Measurements from ENCODE around the gene DSG3.

The DSG3 gene

DNA sequence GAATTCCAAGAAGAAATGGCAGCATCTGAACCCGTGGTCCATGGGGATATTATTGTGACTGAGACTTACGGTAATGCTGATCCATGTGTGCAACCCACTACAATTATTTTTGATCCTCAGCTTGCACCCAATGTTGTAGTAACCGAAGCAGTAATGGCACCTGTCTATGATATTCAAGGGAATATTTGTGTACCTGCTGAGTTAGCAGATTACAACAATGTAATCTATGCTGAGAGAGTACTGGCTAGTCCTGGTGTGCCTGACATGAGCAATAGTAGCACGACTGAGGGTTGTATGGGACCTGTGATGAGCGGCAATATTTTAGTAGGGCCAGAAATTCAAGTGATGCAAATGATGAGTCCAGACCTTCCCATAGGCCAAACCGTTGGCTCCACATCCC, 34.4 kb upstream of the DSG3 start:
- Histone ChIP-seq H3K79me2 (ENCODE audit: control insufficient read depth, insufficient read depth, low read length, unreplicated experiment) (no peaks in the 10 kb centered on the region), H3K4me1 (ENCODE audit: control insufficient read depth, insufficient read depth, low read length, unreplicated experiment) (no peaks in the 10 kb centered on the region), H3K27ac (ENCODE audit: low read depth, low read length) (no peak overlapping the region), H2AFZ (ENCODE audit: low read length, unreplicated experiment) (no peak overlapping the region), H3K36me3 (ENCODE audit: insufficient read depth, low read length) (no peaks in the 10 kb centered on the region), H3K4me3 (ENCODE audit: low read depth, low read length) (no peak overlapping the region), H3K27me3 (ENCODE audit: insufficient read depth, low read length) (no peaks in the 10 kb centered on the region)

DNA sequence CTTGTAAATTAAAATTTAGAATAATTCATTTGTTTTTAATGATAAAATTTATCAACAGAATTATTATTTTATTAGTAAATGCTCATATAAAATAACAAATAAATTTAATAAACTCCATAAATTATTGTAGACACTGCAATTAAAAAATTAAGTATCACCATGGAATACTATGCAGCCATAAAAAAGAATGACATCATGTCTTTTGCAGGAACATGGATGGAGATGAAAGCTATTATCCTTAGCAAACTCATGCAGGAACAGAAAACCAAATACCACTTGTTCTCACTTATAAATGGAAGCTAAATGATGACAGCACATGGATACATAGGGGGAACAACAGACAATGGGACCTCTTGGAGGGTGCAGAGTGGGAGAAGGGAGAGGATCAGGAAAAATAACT, 29.7 kb upstream of the DSG3 start:
- Histone ChIP-seq H3K4me1 (ENCODE audit: control insufficient read depth, insufficient read depth, low read length, unreplicated experiment) (no peaks in the 10 kb centered on the region), H3K36me3 (ENCODE audit: insufficient read depth, low read length) (no peaks in the 10 kb centered on the region), H3K27me3 (ENCODE audit: insufficient read depth, low read length) (no peaks in the 10 kb centered on the region), H3K79me2 (ENCODE audit: control insufficient read depth, insufficient read depth, low read length, unreplicated experiment) (no peaks in the 10 kb centered on the region), H2AFZ (ENCODE audit: low read length, unreplicated experiment) (no peak overlapping the region), H3K27ac (ENCODE audit: low read depth, low read length) (no peak overlapping the region), H3K4me3 (ENCODE audit: low read depth, low read length) (no peak overlapping the region)

DNA sequence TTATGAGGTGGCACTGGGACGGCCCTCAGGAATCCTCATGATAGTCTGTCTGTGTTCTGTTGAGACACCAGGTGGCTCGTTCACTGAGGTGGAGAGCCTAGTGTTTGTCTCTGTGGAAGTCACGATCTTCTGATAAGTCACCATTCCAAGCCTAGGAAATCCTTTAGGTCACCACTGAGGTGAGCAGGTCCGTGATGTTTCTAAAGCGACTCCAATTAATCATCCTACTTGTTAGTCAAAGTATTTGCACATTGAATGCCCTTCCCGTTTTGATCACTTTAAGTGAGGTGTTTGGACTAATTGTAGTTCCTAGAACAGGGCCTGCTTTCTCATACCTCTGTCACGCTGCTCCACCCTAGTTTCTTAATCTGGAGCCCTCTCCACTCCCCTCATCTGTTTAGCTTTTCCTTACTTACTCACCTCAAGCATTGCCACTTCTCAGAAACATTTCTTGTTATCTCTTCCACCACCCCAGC, 28.0 kb upstream of the DSG3 start:
- H2AFZ ChIP-seq (ENCODE audit: low read length, unreplicated experiment), result no peak overlapping the region
- no peak overlapping the region for H3K4me3 ChIP-seq (ENCODE audit: low read depth, low read length)
- no peaks in the 10 kb centered on the region for H3K79me2 ChIP-seq (ENCODE audit: control insufficient read depth, insufficient read depth, low read length, unreplicated experiment)
- H3K27me3 ChIP-seq (ENCODE audit: insufficient read depth, low read length), result no peaks in the 10 kb centered on the region
- no peak overlapping the region for H3K27ac ChIP-seq (ENCODE audit: low read depth, low read length)
- no peaks in the 10 kb centered on the region for H3K36me3 ChIP-seq (ENCODE audit: insufficient read depth, low read length)
- H3K4me1 ChIP-seq (ENCODE audit: control insufficient read depth, insufficient read depth, low read length, unreplicated experiment), result no peaks in the 10 kb centered on the region

DNA sequence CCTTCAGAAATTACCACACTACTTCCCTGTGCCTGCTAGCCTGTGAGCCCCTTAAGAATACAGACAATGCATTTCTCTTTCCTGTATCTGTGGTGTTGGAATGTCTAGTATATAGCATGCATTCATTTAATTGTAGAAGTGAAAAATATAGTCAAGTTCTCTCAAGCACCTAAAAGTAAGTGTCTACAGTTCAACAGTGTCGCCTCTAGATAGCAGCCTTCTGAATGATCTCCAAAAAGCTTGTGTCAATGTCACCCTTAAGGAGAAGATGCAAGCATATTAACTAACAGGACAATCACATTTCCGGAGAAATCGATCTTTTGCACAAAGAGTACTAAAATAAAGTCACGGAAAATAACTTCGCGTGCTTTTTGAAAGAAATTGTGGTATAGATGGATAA, 27.5 kb upstream of the DSG3 start:
- H3K79me2 ChIP-seq (ENCODE audit: control insufficient read depth, insufficient read depth, low read length, unreplicated experiment), result no peaks in the 10 kb centered on the region
- no peak overlapping the region for H3K27ac ChIP-seq (ENCODE audit: low read depth, low read length)
- H3K27me3 ChIP-seq (ENCODE audit: insufficient read depth, low read length), result no peaks in the 10 kb centered on the region
- H3K4me1 ChIP-seq (ENCODE audit: control insufficient read depth, insufficient read depth, low read length, unreplicated experiment), result no peaks in the 10 kb centered on the region
- no peaks in the 10 kb centered on the region for H3K36me3 ChIP-seq (ENCODE audit: insufficient read depth, low read length)
- no peak overlapping the region for H3K4me3 ChIP-seq (ENCODE audit: low read depth, low read length)
- no peak overlapping the region for H2AFZ ChIP-seq (ENCODE audit: low read length, unreplicated experiment)

DNA sequence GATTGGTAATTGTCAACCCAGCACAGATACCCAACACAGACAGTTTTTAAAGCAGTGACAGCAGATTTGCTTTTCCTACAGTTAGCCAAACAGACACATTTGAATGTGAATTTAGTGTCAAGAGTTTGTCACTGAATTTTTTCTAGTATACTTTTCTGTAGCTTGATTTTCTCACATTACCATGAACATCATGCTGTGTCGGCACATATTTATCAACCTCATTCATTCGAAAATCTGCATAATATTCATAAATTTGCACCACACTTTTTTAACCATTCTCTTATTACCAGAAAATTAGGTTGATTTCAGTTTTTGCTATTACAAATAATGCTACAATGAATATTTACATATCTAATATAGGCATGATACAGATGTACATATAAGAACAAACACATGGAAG, 27.0 kb upstream of the DSG3 start:
- H3K27me3 ChIP-seq (ENCODE audit: insufficient read depth, low read length), result no peaks in the 10 kb centered on the region
- H3K27ac ChIP-seq (ENCODE audit: low read depth, low read length), result no peak overlapping the region
- H3K79me2 ChIP-seq (ENCODE audit: control insufficient read depth, insufficient read depth, low read length, unreplicated experiment), result no peaks in the 10 kb centered on the region
- no peaks in the 10 kb centered on the region for H3K4me1 ChIP-seq (ENCODE audit: control insufficient read depth, insufficient read depth, low read length, unreplicated experiment)
- no peak overlapping the region for H2AFZ ChIP-seq (ENCODE audit: low read length, unreplicated experiment)
- H3K4me3 ChIP-seq (ENCODE audit: low read depth, low read length), result no peak overlapping the region
- H3K36me3 ChIP-seq (ENCODE audit: insufficient read depth, low read length), result no peaks in the 10 kb centered on the region

DNA sequence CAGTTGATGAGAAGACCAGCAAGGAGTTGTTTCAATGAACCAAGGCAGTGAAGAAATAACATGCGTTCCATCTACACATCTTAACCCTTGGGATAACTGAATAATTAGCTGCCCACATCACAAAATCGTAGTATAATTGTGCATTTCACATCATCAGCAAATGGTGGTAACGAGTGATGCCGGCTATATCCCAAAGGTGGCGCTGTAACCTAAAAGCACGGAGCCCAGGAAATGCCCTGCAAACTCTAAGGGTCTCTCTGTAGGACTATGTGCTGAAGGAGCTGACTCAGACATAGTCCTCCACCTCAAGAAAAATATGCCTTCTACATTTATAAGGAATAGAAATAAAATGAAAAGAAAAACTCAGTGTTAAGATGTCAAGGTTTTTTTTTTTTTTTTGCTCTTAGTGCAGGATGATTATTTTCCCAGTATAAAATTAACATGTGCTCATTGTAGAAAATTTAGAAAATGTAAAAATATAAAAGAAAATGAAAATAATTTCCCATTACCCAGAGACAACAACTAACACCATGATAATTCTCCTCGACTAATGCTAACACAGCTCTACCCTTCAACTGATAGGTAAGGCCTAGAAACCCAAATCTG, 23.1 kb upstream of the DSG3 start:
- Histone ChIP-seq H3K27me3 (ENCODE audit: insufficient read depth, low read length) (no peaks in the 10 kb centered on the region), H3K36me3 (ENCODE audit: insufficient read depth, low read length) (no peaks in the 10 kb centered on the region), H3K27ac (ENCODE audit: low read depth, low read length) (no peak overlapping the region), H2AFZ (ENCODE audit: low read length, unreplicated experiment) (no peak overlapping the region), H3K4me1 (ENCODE audit: control insufficient read depth, insufficient read depth, low read length, unreplicated experiment) (no peaks in the 10 kb centered on the region), H3K79me2 (ENCODE audit: control insufficient read depth, insufficient read depth, low read length, unreplicated experiment) (no peaks in the 10 kb centered on the region), H3K4me3 (ENCODE audit: low read depth, low read length) (no peak overlapping the region)

DNA sequence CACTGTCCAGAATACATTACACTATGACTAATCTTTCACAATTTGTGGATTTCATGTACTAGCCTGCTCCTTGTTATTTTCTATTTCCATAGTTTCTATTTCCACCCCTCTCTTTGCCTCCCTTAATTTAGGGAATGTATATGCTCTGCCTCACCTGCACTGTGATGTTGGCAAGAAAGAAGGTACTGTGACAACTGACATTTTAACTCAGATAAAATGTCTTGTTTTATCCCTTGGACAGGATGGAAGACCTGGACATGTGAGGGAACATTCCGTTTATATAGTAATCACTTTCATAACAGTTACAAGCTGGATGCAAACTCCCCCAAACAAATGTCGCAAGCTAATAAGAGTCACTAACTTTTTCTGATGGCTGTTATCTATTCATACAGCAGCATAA, 21.5 kb upstream of the DSG3 start:
- Histone ChIP-seq H3K27me3 (ENCODE audit: insufficient read depth, low read length) (no peaks in the 10 kb centered on the region), H3K79me2 (ENCODE audit: control insufficient read depth, insufficient read depth, low read length, unreplicated experiment) (no peaks in the 10 kb centered on the region), H3K4me3 (ENCODE audit: low read depth, low read length) (no peak overlapping the region), H3K4me1 (ENCODE audit: control insufficient read depth, insufficient read depth, low read length, unreplicated experiment) (no peaks in the 10 kb centered on the region), H2AFZ (ENCODE audit: low read length, unreplicated experiment) (no peak overlapping the region), H3K36me3 (ENCODE audit: insufficient read depth, low read length) (no peaks in the 10 kb centered on the region), H3K27ac (ENCODE audit: low read depth, low read length) (no peak overlapping the region)

DNA sequence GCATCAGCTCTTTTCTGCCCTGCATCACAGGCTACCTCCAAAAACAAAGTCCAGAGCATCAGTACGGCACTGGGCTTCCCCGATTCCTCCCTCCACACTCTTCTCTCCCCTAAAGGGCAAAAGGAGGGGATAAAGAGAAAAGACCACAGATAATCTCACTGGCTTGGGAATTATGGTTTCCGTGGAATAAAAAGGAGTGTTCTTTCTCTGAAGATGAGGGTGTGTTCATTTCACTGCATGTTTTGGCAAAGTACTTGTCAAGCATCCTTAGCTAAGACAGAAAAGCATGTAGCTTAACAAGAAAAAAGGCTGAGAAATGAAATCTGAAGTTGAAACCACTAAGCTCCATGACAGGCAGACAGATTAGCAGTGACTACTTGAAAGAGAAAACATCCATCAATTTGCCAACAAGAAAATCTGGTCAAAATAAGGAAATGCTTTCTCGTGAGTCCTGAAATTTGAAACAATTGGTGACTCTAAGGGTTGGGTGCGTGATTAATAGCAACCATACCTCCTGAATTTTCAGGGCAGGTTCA, 20.6 kb upstream of the DSG3 start:
- Histone ChIP-seq H2AFZ (ENCODE audit: low read length, unreplicated experiment) (no peak overlapping the region), H3K36me3 (ENCODE audit: insufficient read depth, low read length) (no peaks in the 10 kb centered on the region), H3K27ac (ENCODE audit: low read depth, low read length) (no peak overlapping the region), H3K4me1 (ENCODE audit: control insufficient read depth, insufficient read depth, low read length, unreplicated experiment) (no peaks in the 10 kb centered on the region), H3K79me2 (ENCODE audit: control insufficient read depth, insufficient read depth, low read length, unreplicated experiment) (no peaks in the 10 kb centered on the region), H3K27me3 (ENCODE audit: insufficient read depth, low read length) (no peaks in the 10 kb centered on the region), H3K4me3 (ENCODE audit: low read depth, low read length) (no peak overlapping the region)

DNA sequence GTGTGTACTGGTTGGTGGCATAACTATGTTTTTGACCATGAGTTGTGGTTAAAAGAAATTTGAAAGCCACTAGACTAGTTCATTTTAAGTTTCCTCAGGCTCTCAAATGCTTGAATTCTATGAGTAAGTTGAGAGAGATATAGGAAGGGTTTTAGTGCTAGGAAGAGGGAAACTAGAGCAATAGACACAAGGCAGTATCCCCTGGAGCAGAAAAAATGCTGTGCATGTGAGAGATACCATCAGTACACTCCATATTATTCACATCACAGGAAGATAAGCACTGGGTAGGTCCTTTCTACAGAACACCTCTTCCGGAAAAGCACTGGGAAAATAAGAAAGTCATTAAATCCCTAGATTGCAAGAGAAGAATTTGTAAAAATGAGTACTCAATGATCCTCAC, 19.3 kb upstream of the DSG3 start:
- Histone ChIP-seq H3K27me3 (ENCODE audit: insufficient read depth, low read length) (no peaks in the 10 kb centered on the region), H2AFZ (ENCODE audit: low read length, unreplicated experiment) (no peak overlapping the region), H3K79me2 (ENCODE audit: control insufficient read depth, insufficient read depth, low read length, unreplicated experiment) (no peaks in the 10 kb centered on the region), H3K27ac (ENCODE audit: low read depth, low read length) (no peak overlapping the region), H3K4me1 (ENCODE audit: control insufficient read depth, insufficient read depth, low read length, unreplicated experiment) (no peaks in the 10 kb centered on the region), H3K36me3 (ENCODE audit: insufficient read depth, low read length) (no peaks in the 10 kb centered on the region), H3K4me3 (ENCODE audit: low read depth, low read length) (no peak overlapping the region)

DNA sequence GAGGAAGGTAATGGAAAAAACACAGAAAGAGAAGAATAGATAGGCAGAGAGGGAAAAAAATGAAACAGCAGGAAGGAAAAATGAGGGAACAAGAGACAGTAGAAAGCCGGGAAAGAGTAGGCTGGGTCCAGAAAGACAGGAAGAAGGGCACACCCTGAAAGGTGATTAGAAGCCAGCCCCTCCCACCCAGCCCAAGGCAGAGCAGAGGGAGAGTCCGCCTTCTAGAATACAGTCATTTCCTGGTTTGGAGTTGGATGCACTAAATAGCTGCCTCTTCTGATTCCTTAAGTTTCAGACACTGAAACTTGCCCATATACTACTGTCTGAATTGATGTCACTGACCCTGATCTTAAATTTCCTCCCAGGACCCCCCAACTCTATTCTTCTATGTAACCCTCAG, 17.9 kb upstream of the DSG3 start:
- no peak overlapping the region for H2AFZ ChIP-seq (ENCODE audit: low read length, unreplicated experiment)
- no peaks in the 10 kb centered on the region for H3K36me3 ChIP-seq (ENCODE audit: insufficient read depth, low read length)
- H3K79me2 ChIP-seq (ENCODE audit: control insufficient read depth, insufficient read depth, low read length, unreplicated experiment), result no peaks in the 10 kb centered on the region
- H3K4me3 ChIP-seq (ENCODE audit: low read depth, low read length), result no peak overlapping the region
- no peaks in the 10 kb centered on the region for H3K4me1 ChIP-seq (ENCODE audit: control insufficient read depth, insufficient read depth, low read length, unreplicated experiment)
- H3K27me3 ChIP-seq (ENCODE audit: insufficient read depth, low read length), result no peaks in the 10 kb centered on the region
- H3K27ac ChIP-seq (ENCODE audit: low read depth, low read length), result no peak overlapping the region

DNA sequence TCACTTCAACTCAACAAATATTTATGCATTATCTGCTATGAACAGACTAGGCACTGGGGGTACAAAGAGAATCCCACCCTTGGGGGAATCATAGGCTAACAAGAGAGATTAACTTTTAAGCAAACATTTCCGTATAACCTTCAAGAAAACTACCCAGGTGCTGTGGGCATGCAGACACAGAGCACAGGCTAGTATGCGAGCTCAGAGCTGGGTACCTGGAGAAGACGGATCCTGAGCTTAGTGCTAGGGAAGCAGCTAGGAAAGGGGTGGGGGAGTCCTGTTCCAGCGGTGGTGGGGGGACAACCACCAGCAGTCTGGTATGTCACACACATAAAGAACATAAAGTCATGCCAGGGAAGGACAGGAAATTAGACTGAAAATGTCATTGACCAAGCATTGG, 17.5 kb upstream of the DSG3 start:
- H3K27ac ChIP-seq (ENCODE audit: low read depth, low read length), result no peak overlapping the region
- no peak overlapping the region for H2AFZ ChIP-seq (ENCODE audit: low read length, unreplicated experiment)
- no peaks in the 10 kb centered on the region for H3K4me1 ChIP-seq (ENCODE audit: control insufficient read depth, insufficient read depth, low read length, unreplicated experiment)

More for the DNA sequence above, 17.5 kb upstream of the DSG3 start:
- Histone ChIP-seq H3K27me3 (ENCODE audit: insufficient read depth, low read length) (no peaks in the 10 kb centered on the region), H3K4me3 (ENCODE audit: low read depth, low read length) (no peak overlapping the region), H3K36me3 (ENCODE audit: insufficient read depth, low read length) (no peaks in the 10 kb centered on the region), H3K79me2 (ENCODE audit: control insufficient read depth, insufficient read depth, low read length, unreplicated experiment) (no peaks in the 10 kb centered on the region)
